ENCODE results near the gene GPR55. TPM values are rescaled to one million over a fixed set of nuclear protein-coding genes. Genes with fewer than 3 reads are reported as not detected.
"Not testable (repeated sequence)": the region's sequence is repeated elsewhere in the genome, so short reads cannot be mapped to it uniquely, and the experiment has no call there.

GPR55 gene
- total RNA-seq, 1 donor from 2014 or later: not detected

GRCh38 chr2:230938516-230939065 is 13.5 kb upstream of the GPR55 start:
- H3K4me3 Mint-ChIP-seq: no peak overlapping the region
- H3K36me3 Mint-ChIP-seq: peaks cover 1% of the 10 kb centered on the region
- no peak for TF ChIP-seq CTCF (IDR thresholded peaks at IDR 0.05; ENCODE audit: unreplicated experiment)
- H3K9me3 Mint-ChIP-seq: peaks cover 13% of the 10 kb centered on the region
- H3K27ac Mint-ChIP-seq: no peak overlapping the region
- DNase-seq (ENCODE audit: low spot score in 2 of 2, unreplicated experiment in 2 of 2): no peak
- H3K4me1 Mint-ChIP-seq: no peaks in the 10 kb centered on the region
- H3K27me3 Mint-ChIP-seq (ENCODE audit: low read depth): no peaks in the 10 kb centered on the region

- Mint-ChIP-seq H3K4me3 (no peak overlapping the region), H3K36me3 (peaks cover 1% of the 10 kb centered on the region), H3K27ac (no peak overlapping the region), H3K4me1 (no peaks in the 10 kb centered on the region), H3K9me3 (peaks cover 13% of the 10 kb centered on the region), H3K27me3 (ENCODE audit: low read depth) (no peaks in the 10 kb centered on the region)
- DNase-seq (ENCODE audit: low spot score in 2 of 2, unreplicated experiment in 2 of 2): no peak
- no peak for TF ChIP-seq CTCF (IDR thresholded peaks at IDR 0.05; ENCODE audit: unreplicated experiment)
Observed at GRCh38 chr2:230938098-230938497, 13.1 kb upstream of the GPR55 start.

- peaks cover 13% of the 10 kb centered on the region for H3K9me3 Mint-ChIP-seq
- H3K36me3 Mint-ChIP-seq: peaks cover 1% of the 10 kb centered on the region
- DNase-seq (ENCODE audit: low spot score in 2 of 2, unreplicated experiment in 2 of 2): no peak
- H3K4me1 Mint-ChIP-seq: peaks cover 5% of the 10 kb centered on the region
- no peak overlapping the region for H3K4me3 Mint-ChIP-seq
- no peaks in the 10 kb centered on the region for H3K27me3 Mint-ChIP-seq (ENCODE audit: low read depth)
- no peak overlapping the region for H3K27ac Mint-ChIP-seq
- no peak for TF ChIP-seq CTCF (IDR thresholded peaks at IDR 0.05; ENCODE audit: unreplicated experiment)
Observed at GRCh38 chr2:230937362-230937761, 12.3 kb upstream of the GPR55 start.

- DNase-seq (ENCODE audit: low spot score in 2 of 2, unreplicated experiment in 2 of 2); H3K36me3 Mint-ChIP-seq; H3K27me3 Mint-ChIP-seq (ENCODE audit: low read depth); H3K4me1 Mint-ChIP-seq; H3K4me3 Mint-ChIP-seq; H3K27ac Mint-ChIP-seq: not testable (repeated sequence)
- peaks cover 13% of the 10 kb centered on the region for H3K9me3 Mint-ChIP-seq
Observed at GRCh38 chr2:230936243-230936642, 11.2 kb upstream of the GPR55 start.

- Mint-ChIP-seq H3K4me1 (peaks cover 5% of the 10 kb centered on the region), H3K9me3 (peaks cover 13% of the 10 kb centered on the region), H3K27me3 (ENCODE audit: low read depth) (no peaks in the 10 kb centered on the region), H3K4me3 (no peak overlapping the region), H3K36me3 (peaks cover 1% of the 10 kb centered on the region), H3K27ac (no peak overlapping the region)
- peak in 1 of 2 experiments; percentile 34 for DNase-seq (ENCODE audit: low spot score in 2 of 2, unreplicated experiment in 2 of 2)
- TF ChIP-seq CTCF (IDR thresholded peaks at IDR 0.05; ENCODE audit: unreplicated experiment): no peak
Observed at GRCh38 chr2:230935130-230935430, 10.0 kb upstream of the GPR55 start.

GRCh38 chr2:230934231-230935129 is 9.4 kb upstream of the GPR55 start:
- DNase-seq (ENCODE audit: low spot score in 2 of 2, unreplicated experiment in 2 of 2): peak in 1 of 2 experiments; percentile 31
- Mint-ChIP-seq H3K36me3 (peaks cover 1% of the 10 kb centered on the region), H3K27me3 (ENCODE audit: low read depth) (no peaks in the 10 kb centered on the region), H3K27ac (no peak overlapping the region), H3K4me1 (peaks cover 5% of the 10 kb centered on the region), H3K9me3 (peaks cover 13% of the 10 kb centered on the region), H3K4me3 (no peak overlapping the region)
- no peak for TF ChIP-seq CTCF (IDR thresholded peaks at IDR 0.05; ENCODE audit: unreplicated experiment)

Measured in mesothelial cell of epicardium (in vitro differentiated cells).